Panc1 (cell line): ENCODE data around the gene CIAPIN1. TPM values are rescaled to one million over a fixed set of nuclear protein-coding genes. Genes with fewer than 3 reads are reported as not detected.

Source experiments
- ATAC-seq: fragments of 200-7000 bp; cut with Tn5 transposase; 2 replicates; pipeline ENCODE4 v1.9.1; 2020; ENCODE audit warnings: mild to moderate bottlenecking, moderate library complexity
- BruUV-seq: library from RNA; stranded (reverse); fragments of 400-500 nt; replicated peaks from 2 replicates; lab custom pipeline; 2021; lab: Mats Ljungman, UMichigan
- CTCF ChIA-PET: fragments of 300-600 bp; sonication (Branson Sonifier 250); formaldehyde crosslinking; loops from one replicate; lab custom pipeline; 2022; ENCODE audit warnings: antibody characterized with exemption; lab: Charles Lee
- POLR2A ChIA-PET: fragments of 300-600 bp; sonication (Branson Sonifier 250); formaldehyde crosslinking; loops from one replicate; lab custom pipeline; 2022; ENCODE audit warnings: antibody characterized with exemption; lab: Charles Lee
- DNase-seq: peaks from one replicate; pipeline ENCODE4 v3.0.0-alpha.2; 2010; ENCODE audit warnings: low read depth, low spot score
- H3K27ac ChIP-seq: 2 replicates; pipeline ENCODE4 v1.5.1; 2011; ENCODE audit warnings: mild to moderate bottlenecking, low read length, inconsistent platforms
- H3K27me3 ChIP-seq: fragments of 200-500 bp; sonication (Bioruptor generic); 2 replicates; pipeline ENCODE4 v1.6.0; 2014; ENCODE audit warnings: low read length, inconsistent platforms; ENCODE audit not compliant: control insufficient read depth, insufficient read depth
- H3K36me3 ChIP-seq: fragments of 200-500 bp; sonication (Bioruptor generic); 2 replicates; pipeline ENCODE4 v1.5.1; 2014; ENCODE audit warnings: inconsistent platforms, mild to moderate bottlenecking, low read length, moderate library complexity; ENCODE audit not compliant: control insufficient read depth, insufficient read depth
- H3K4me1 ChIP-seq: 2 replicates; pipeline ENCODE4 v1.5.1; 2011; ENCODE audit warnings: inconsistent platforms, mild to moderate bottlenecking, low read length, moderate library complexity; ENCODE audit not compliant: control insufficient read depth, insufficient read depth
- H3K4me3 ChIP-seq, 2 experiments: 2 replicates each; pipeline ENCODE4 v1.5.1; 2011 to 2012; ENCODE audit warnings: low read depth in 2 of 2, low read length in 2 of 2, mild to moderate bottlenecking in 2 of 2, inconsistent platforms in 1 of 2, moderate library complexity in 1 of 2
- H3K9me3 ChIP-seq: fragments of 200-500 bp; sonication (Bioruptor generic); 2 replicates; pipeline ENCODE4 v1.5.1; 2014; ENCODE audit warnings: low read depth, mild to moderate bottlenecking, inconsistent platforms, low read length, moderate library complexity; ENCODE audit not compliant: control insufficient read depth, insufficient read depth
- CTCF ChIP-seq: fragments of 450-650 bp; IDR thresholded peaks from 2 replicates; pipeline ENCODE4 v1.5.1; 2017; ENCODE audit warnings: mild to moderate bottlenecking
- POLR2AphosphoS5 ChIP-seq: IDR thresholded peaks from 2 replicates; pipeline ENCODE4 v1.6.1; 2012; ENCODE audit warnings: mild to moderate bottlenecking, low read depth, low read length, moderate library complexity
- REST ChIP-seq, 2 experiments: IDR thresholded peaks; 2 replicates each; pipeline ENCODE4 v1.6.1; 2011 to 2012; ENCODE audit warnings: low read depth in 2 of 2, control low read depth in 1 of 2, low read length in 1 of 2, mild to moderate bottlenecking in 1 of 2, moderate library complexity in 1 of 2; ENCODE audit not compliant: insufficient read depth in 1 of 2
- SIN3A ChIP-seq: IDR thresholded peaks from 2 replicates; pipeline ENCODE4 v1.6.1; 2012; ENCODE audit warnings: low read depth, mild to moderate bottlenecking, low read length, moderate library complexity, borderline replicate concordance; ENCODE audit not compliant: insufficient read depth
- TCF7L2 ChIP-seq: IDR thresholded peaks from 2 replicates; pipeline ENCODE4 v1.6.1; 2011; ENCODE audit warnings: mild to moderate bottlenecking, low read depth, low read length, inconsistent platforms
- in situ Hi-C: cut with HindIII; loops from 2 replicates; pipeline ENCODE4 v1.10.0; 2016; ENCODE audit warnings: low sequenced_read_pairs, low pct_unique_long_range_greater_than_20kb
- intact Hi-C: fragments of 100-400 bp; cut with micrococcal nuclease; formaldehyde crosslinking; loops from one replicate; pipeline ENCODE4 v1.10.0; 2022; ENCODE audit not compliant: unreplicated experiment
- total RNA-seq: library from RNA; stranded (reverse); gene quantifications from one replicate; pipeline ENCODE4 v1.2.1, GENCODE V29; 2021; ENCODE audit not compliant: unreplicated experiment

Gene CIAPIN1
- total RNA-seq, 1 experiment from 2014 or later, result 64.0 TPM

- in situ Hi-C loops, result no loop called here
- DNase-seq, result no peak
- H3K27me3 ChIP-seq, result no peaks in the 10 kb centered on the region
- H3K9me3 ChIP-seq, result no peaks in the 10 kb centered on the region
- no TSS peak for BruUV-seq
- no peak for ATAC-seq
- CTCF ChIA-PET, result no interaction called here
- no peaks in the 10 kb centered on the region for H3K36me3 ChIP-seq
- POLR2A ChIA-PET, result no interaction called here
- no peak overlapping the region for H3K27ac ChIP-seq
- H3K4me1 ChIP-seq, result peaks cover under 1% of the 10 kb centered on the region; the same call in 1 of the 2 replicates
- TF ChIP-seq CTCF (no peak), REST (IDR thresholded peaks at IDR 0.05; ENCODE audit: insufficient read depth in 1 of 2, low read depth in 2 of 2, low read length in 1 of 2) (no peak), SIN3A (no peak), TCF7L2 (no peak), POLR2AphosphoS5 (no peak)
- intact Hi-C loops, result no loop called here
- no peak overlapping the region for H3K4me3 ChIP-seq
These were observed 30.5 kb upstream of the CIAPIN1 start for GRCh38 chr16:57477531-57478202.

- H3K9me3 ChIP-seq, result no peaks in the 10 kb centered on the region
- DNase-seq (no peak), ATAC-seq (no peak)
- BruUV-seq, result no TSS peak
- no peaks in the 10 kb centered on the region for H3K27me3 ChIP-seq
- no peak overlapping the region for H3K4me3 ChIP-seq
- in situ Hi-C loops (no loop called here), intact Hi-C loops (no loop called here)
- H3K27ac ChIP-seq, result no peak overlapping the region
- peaks cover 7% of the 10 kb centered on the region for H3K4me1 ChIP-seq
- ChIA-PET POLR2A (no interaction called here), CTCF (no interaction called here)
- H3K36me3 ChIP-seq, result no peaks in the 10 kb centered on the region
- TF ChIP-seq TCF7L2 (no peak), CTCF (no peak), POLR2AphosphoS5 (no peak), REST (IDR thresholded peaks at IDR 0.05; ENCODE audit: insufficient read depth in 1 of 2, low read depth in 2 of 2, low read length in 1 of 2) (no peak), SIN3A (no peak)
These were observed 29.6 kb upstream of the CIAPIN1 start for GRCh38 chr16:57476546-57477410.
